Lower lobe of right lung (tissue), 2 donors: ENCODE measurements around the gene OXER1. TPM values are rescaled to one million over a fixed set of nuclear protein-coding genes. Genes with fewer than 3 reads are reported as not detected.

ENCODE experiments used
- ATAC-seq, 2 donors: fragments of 200-7000 bp; cut with Tn5 transposase; one replicate each; pipeline ENCODE4 v1.9.1; 2020 to 2022; ENCODE audit warnings: mild to moderate bottlenecking in 2 of 2, moderate library complexity in 2 of 2
- DNase-seq: peaks from one replicate; pipeline ENCODE4 v3.0.0-alpha.2; 2020
- H3K27ac ChIP-seq: fragments of 200-600 bp; one replicate; pipeline ENCODE4 v1.8.0; 2022
- H3K27me3 ChIP-seq: fragments of 200-600 bp; one replicate; pipeline ENCODE4 v1.8.0; 2022; ENCODE audit warnings: low read depth
- H3K36me3 ChIP-seq: fragments of 200-600 bp; one replicate; pipeline ENCODE4 v1.8.0; 2022; ENCODE audit warnings: mild to moderate bottlenecking
- H3K4me1 ChIP-seq: fragments of 200-600 bp; one replicate; pipeline ENCODE4 v1.8.0; 2022
- H3K4me3 ChIP-seq: fragments of 200-600 bp; one replicate; pipeline ENCODE4 v1.8.0; 2022; ENCODE audit warnings: mild to moderate bottlenecking
- H3K9me3 ChIP-seq: fragments of 200-600 bp; one replicate; pipeline ENCODE4 v1.8.0; 2022
- CTCF ChIP-seq: fragments of 200-600 bp; IDR thresholded peaks from one replicate; pipeline ENCODE4 v1.8.0; 2022; ENCODE audit warnings: antibody characterized with exemption, mild to moderate bottlenecking
- intact Hi-C: fragments of 100-400 bp; cut with DNase I; formaldehyde crosslinking; loops from one replicate; pipeline ENCODE4 v1.11.0; 2022
- total RNA-seq: library from RNA; stranded (reverse); fragmentation: NEBNext Ultra II Directional; extraction: Animal tissue kit (Norgen Biotek cat#: 25700); gene quantifications from one replicate; pipeline ENCODE4 v1.2.1, GENCODE V29; 2021
- donor health status: DM: no; HTN: yes; CAD: no; lungs with severe emphysema.

The OXER1 gene
- total RNA-seq, 1 donor from 2014 or later: 1.9 TPM

DNA sequence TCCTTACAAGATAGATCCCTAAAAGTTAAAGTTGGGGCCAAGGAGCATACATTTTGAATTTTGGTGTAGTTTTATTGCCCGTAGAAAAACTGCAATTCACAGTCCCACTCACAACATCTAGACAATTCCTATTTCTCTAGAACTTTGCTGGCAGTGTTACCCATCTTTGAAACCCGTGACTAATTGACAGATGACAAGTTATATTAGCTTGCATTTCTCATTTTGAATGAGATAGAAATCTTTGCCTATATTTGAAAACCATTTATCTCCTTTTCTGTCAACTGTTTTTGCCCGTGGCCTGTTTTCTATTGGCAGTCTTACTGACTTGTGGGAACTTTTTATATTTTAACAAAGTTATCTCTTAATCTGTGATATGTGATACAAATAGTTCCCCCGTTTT lies 50.0 kb downstream of the OXER1 start:
- DNase-seq: no peak
- Histone ChIP-seq H3K27ac (no peak overlapping the region), H3K4me1 (no peaks in the 10 kb centered on the region), H3K9me3 (no peaks in the 10 kb centered on the region), H3K27me3 (no peaks in the 10 kb centered on the region), H3K4me3 (no peak overlapping the region), H3K36me3 (peaks cover 12% of the 10 kb centered on the region)
- TF ChIP-seq CTCF: no peak
- intact Hi-C loops: no loop called here
- ATAC-seq: no peak

GRCh38 chr2:42712934-42713333 lies 51.0 kb downstream of the OXER1 start:
- Histone ChIP-seq H3K9me3 (no peaks in the 10 kb centered on the region), H3K27me3 (no peaks in the 10 kb centered on the region), H3K4me1 (no peaks in the 10 kb centered on the region), H3K36me3 (peaks cover 22% of the 10 kb centered on the region), H3K27ac (no peak overlapping the region), H3K4me3 (no peak overlapping the region)
- DNase-seq: no peak
- TF ChIP-seq CTCF: no peak
- ATAC-seq: peak in 1 of 2 donors; percentile 19
- intact Hi-C loops: no loop called here

Other genes starting within 250 kb of the OXER1 start
- gene MTA3, start 195.5 kb downstream of the OXER1 start, total RNA-seq: 23.5 TPM
- 6.1 TPM for gene HAAO, start 28.4 kb upstream of the OXER1 start, total RNA-seq